Measurements from ENCODE around the gene CFAP46. TPM values are rescaled to one million over a fixed set of nuclear protein-coding genes. Genes with fewer than 3 reads are reported as not detected.

Gene CFAP46
- polyA plus RNA-seq, 1 of the 3 experiments (the other 2 are of a cell fraction), result 3.9 TPM

DNA sequence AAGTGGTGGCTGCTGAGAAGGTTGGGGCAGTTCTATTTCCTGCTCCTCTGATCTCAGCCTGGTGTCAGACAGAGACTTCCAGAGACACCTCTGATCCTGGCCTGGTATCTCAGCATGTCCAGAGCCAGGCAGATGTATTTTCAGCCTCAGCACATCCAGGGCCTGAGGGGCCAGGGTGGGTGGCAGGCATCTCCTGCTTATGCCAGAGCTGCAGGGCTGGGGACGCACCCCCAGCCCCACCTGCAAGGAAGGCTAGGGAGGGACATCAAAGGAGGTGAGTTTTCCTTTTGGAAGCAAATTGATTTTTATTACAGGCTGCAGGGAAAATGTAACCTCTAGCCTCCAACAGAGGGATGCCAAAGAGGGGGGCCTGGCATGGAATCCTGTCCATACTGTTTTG lies 36.7 kb downstream of the CFAP46 start (continued):
- TF ChIP-seq IRF3 (IDR thresholded peaks at IDR 0.05; ENCODE audit: low read depth, low read length) (no peak), EP300 (IDR thresholded peaks at IDR 0.05; ENCODE audit: borderline replicate concordance in 1 of 2, low read depth in 1 of 2, low read length in 1 of 2) (no peak), GABPA (IDR thresholded peaks at IDR 0.05; ENCODE audit: low read depth) (no peak), ZBTB33 (IDR thresholded peaks at IDR 0.05; ENCODE audit: borderline replicate concordance, low read depth) (no peak)

DNA sequence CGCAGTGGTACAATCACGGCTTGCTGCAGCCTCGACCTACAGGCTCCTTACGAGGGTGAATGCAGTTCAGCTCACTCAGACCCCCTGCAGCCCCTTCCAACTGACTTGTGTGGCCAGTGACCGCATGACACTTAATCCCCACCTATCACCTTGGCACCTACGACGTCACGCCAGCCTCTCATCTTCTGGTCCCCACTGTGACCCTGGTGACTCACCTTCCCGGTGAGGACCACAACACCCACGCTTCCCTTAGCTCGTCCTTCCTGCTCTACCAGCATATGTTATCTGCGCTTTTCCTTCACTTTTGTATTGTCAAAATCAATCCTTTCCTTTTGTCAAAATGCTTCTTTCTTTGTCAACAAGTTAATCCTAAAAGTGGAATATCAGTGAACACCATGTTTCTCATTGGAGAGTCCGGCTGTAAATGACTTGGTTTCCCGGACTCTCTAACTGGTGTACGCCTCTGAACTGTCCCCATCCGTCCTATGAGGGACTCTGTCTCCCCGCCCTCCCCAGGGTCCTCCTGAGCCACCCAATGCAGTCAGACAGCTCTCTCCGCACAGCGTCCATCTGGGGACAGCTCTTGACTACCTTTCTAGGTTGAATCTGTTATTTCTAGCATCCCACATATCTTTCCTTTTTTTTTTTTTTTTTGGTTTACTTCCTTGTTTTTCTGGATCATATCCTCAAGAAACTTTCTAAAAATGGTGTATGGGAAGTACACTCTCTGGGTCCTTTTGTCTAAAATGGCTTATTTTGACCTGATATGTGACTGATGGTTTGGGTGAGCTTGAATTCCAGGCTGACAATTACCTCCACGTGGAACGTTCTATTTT lies 37.3 kb downstream of the CFAP46 start:
- Histone ChIP-seq H3K9me3 (no peaks in the 10 kb centered on the region), H3K4me2 (no peak overlapping the region), H3K4me1 (ENCODE audit: control insufficient read depth in 1 of 2, insufficient read depth in 2 of 2, low read depth in 1 of 2, low read length in 1 of 2) (no peaks in the 10 kb centered on the region), H3K27ac (ENCODE audit: low read depth in 2 of 2, low read length in 1 of 2) (no peak overlapping the region), H3K79me2 (ENCODE audit: insufficient read depth) (no peaks in the 10 kb centered on the region), H2AFZ (ENCODE audit: low read depth) (no peak overlapping the region), H3K36me3 (replicated peaks in 1 of 2; ENCODE audit: control insufficient read depth in 1 of 2, insufficient read depth in 2 of 2, low read length in 1 of 2) (no peaks in the 10 kb centered on the region), H4K20me1 (ENCODE audit: insufficient read depth) (no peaks in the 10 kb centered on the region), H3K4me3 (ENCODE audit: low read depth in 2 of 2, low read length in 1 of 2) (no peak overlapping the region), H3F3A (replicated peaks; ENCODE audit: insufficient read depth) (no peaks in the 10 kb centered on the region), H3K9me2 (no peaks in the 10 kb centered on the region), H3K9ac (no peak overlapping the region), H3K27me3 (ENCODE audit: insufficient read depth) (no peaks in the 10 kb centered on the region; the same call in 1 of the 2 replicates)
- 67% methylated on average over 20 of the region's 21 CpGs for WGBS (ENCODE audit: low lambda C conversion rate)
- no peak for TF ChIP-seq GABPA (IDR thresholded peaks at IDR 0.05; ENCODE audit: low read depth)
- POLR2A ChIA-PET, result no interaction called here
- no peak for DNase-seq
- CTCF ChIA-PET, result interaction anchor here (0.6 to 5.5 kb wide), 21 partner anchors 10 to 366 kb away, joined by 3 to 43 read pairs (median 5); partner anchors contain the start of gene ADGRA1

DNA sequence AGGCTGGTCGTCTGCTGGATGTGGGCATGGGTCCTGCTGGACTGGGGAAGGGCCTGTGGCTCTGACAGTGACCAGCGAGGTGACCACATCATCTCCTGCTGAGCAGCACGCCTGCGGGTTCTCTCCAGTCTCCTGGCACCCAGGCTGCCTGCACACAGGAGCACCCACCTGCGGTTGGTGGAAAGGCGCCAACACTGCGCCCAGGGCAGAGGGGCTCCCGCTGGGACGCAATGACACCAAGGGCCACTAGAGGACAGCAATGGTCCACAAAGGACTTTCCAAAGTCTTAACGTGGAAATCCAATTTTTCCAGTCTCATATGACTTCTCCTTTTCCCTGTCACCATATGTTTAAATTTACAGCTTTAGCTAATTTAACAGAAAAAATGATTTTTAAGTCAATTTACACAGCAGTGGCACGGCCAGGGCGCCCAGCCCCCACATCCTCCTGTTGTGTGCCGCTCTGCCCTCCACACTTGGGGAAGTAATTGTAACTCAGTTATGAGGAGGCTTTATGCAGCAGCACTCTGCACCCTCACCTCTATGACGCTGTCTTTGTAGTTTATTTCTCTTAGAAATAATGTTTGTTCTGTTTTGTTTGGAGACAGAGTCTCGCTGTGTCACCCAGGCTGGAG lies 38.1 kb downstream of the CFAP46 start:
- ChIA-PET CTCF (interaction anchor here (0.6 to 5.5 kb wide), 27 partner anchors 11 to 367 kb away, joined by 3 to 43 read pairs (median 4); partner anchors contain the start of gene ADGRA1), POLR2A (no interaction called here)
- no peaks in the 10 kb centered on the region for H3K9me2 ChIP-seq
- H3K79me2 ChIP-seq (ENCODE audit: insufficient read depth), result no peaks in the 10 kb centered on the region
- H2AFZ ChIP-seq (ENCODE audit: low read depth), result no peak overlapping the region
- 31% methylated on average over 8 of the region's 15 CpGs for WGBS (ENCODE audit: low lambda C conversion rate)
- TF ChIP-seq FOXJ3 (CRISPR knock-in tag; IDR thresholded peaks at IDR 0.05) (no peak), SMC3 (IDR thresholded peaks at IDR 0.05; ENCODE audit: low read depth, low read length) (peak; percentile 73), IRF3 (IDR thresholded peaks at IDR 0.05; ENCODE audit: low read depth, low read length) (no peak), RAD21 (IDR thresholded peaks at IDR 0.05; ENCODE audit: low read length) (peak; percentile 82)
- TF ChIP-seq, protein P1, sequence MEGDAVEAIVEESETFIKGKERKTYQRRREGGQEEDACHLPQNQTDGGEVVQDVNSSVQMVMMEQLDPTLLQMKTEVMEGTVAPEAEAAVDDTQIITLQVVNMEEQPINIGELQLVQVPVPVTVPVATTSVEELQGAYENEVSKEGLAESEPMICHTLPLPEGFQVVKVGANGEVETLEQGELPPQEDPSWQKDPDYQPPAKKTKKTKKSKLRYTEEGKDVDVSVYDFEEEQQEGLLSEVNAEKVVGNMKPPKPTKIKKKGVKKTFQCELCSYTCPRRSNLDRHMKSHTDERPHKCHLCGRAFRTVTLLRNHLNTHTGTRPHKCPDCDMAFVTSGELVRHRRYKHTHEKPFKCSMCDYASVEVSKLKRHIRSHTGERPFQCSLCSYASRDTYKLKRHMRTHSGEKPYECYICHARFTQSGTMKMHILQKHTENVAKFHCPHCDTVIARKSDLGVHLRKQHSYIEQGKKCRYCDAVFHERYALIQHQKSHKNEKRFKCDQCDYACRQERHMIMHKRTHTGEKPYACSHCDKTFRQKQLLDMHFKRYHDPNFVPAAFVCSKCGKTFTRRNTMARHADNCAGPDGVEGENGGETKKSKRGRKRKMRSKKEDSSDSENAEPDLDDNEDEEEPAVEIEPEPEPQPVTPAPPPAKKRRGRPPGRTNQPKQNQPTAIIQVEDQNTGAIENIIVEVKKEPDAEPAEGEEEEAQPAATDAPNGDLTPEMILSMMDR (IDR thresholded peaks at IDR 0.05), result peak; percentile 72
- H3K4me1 ChIP-seq (ENCODE audit: control insufficient read depth in 1 of 2, insufficient read depth in 2 of 2, low read depth in 1 of 2, low read length in 1 of 2), result no peaks in the 10 kb centered on the region
- DNase-seq, result peak; percentile 90
- no peak overlapping the region for H3K27ac ChIP-seq (ENCODE audit: low read depth in 2 of 2, low read length in 1 of 2)
- H3K4me2 ChIP-seq, result no peak overlapping the region
- H3K9me3 ChIP-seq, result no peaks in the 10 kb centered on the region
- no peak overlapping the region for H3K4me3 ChIP-seq (ENCODE audit: low read depth in 2 of 2, low read length in 1 of 2)
- H3K9ac ChIP-seq, result no peak overlapping the region
- no peaks in the 10 kb centered on the region for H3K36me3 ChIP-seq (replicated peaks in 1 of 2; ENCODE audit: control insufficient read depth in 1 of 2, insufficient read depth in 2 of 2, low read length in 1 of 2)
- no peaks in the 10 kb centered on the region for H3F3A ChIP-seq (replicated peaks; ENCODE audit: insufficient read depth)
- H3K27me3 ChIP-seq (ENCODE audit: insufficient read depth), result no peaks in the 10 kb centered on the region; the same call in 1 of the 2 replicates
- H4K20me1 ChIP-seq (ENCODE audit: insufficient read depth), result no peaks in the 10 kb centered on the region
